ENCODE results near the gene DMC1.

DMC1 gene

DNA sequence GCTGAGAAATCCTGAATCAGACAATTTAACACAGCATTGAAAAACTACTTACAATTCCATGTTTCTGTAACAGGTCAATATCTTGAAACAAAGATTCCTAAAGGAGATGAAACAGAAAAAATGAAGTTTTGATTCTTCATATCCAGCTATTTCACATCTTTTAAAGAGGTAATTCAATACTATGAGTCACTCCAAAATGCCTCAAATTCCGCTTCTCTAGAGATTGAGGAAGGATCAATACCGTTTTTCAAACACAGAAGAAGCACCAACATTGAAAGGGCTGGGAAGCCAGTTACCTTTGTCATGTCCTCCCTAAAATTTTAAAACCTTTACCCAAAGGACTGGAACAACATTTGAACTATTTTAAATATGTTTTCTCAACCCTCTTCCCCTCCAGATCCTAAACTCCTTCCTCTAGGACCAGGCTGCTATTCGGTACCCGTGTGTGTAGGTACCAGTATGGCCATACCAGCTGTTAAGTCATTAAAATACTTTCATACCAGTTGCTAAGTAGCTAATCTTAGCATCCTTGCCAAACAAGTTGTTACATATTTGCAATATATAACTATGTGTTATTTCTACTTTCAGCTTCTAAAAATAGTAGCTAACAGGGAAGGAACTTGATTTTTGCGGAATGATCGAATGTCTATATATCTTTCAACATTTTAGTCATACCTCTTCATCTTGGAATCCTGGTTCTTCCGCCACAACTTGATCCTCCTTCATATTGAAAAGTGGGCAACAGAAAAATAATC lies 2.3 kb downstream of the DMC1 start:
- no peak for DNase-seq (ENCODE audit: low spot score)

DNA sequence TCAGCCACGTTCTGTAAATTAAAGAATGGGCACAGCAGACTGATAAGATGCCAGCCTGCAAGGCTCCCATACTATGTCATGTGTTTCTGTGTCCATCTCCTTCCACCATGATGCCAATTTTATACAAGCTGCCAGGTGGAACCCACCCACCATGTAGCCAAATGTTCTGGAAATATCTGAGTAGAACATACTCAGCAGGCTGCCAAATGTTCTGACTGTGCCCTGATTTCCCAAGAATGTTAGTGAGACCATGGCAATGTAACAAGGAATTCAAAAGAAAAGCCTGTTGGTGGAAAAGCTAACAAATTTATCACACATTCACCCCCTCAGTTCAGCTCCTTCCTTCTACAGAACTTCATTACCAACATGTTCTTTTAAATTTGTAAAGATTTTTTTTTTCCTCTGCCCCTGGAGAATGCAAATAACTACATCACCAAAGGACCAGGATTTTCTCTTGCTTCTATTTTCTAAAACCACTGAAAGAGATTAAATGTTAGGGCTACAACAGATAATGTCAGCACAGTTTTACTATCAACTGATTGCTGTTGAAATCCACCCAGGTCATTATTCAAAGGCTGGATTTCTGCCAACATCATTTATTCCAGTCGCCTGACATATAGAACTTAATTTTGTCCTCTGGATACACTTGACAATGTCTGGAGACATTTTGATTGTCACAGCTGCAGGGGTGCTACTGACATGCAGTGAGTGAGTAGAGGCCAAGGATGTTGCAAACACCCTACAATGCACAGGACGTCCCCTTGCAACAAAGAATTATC lies 3.1 kb downstream of the DMC1 start:
- no peak for DNase-seq (ENCODE audit: low spot score)

DNA sequence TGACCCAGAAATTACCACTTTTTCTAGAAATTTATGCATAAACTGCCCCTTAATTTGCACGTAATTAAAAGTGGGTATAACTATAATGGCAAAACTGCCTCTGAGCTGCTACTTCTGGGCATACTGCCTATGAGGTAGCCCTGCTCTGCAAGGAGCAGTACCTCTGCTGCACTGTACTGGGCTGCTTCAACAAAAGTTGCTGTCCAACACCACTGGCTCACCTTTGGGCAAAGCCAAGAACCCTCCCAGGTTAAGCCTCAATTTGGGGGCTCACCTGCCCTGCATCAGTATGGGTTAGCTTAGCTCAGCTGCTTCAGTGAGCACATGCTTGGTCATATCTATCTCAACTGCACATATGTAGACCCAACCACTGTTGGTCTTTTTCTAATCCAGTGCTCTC lies 4.5 kb downstream of the DMC1 start:
- DNase-seq (ENCODE audit: low spot score), result no peak

DNA sequence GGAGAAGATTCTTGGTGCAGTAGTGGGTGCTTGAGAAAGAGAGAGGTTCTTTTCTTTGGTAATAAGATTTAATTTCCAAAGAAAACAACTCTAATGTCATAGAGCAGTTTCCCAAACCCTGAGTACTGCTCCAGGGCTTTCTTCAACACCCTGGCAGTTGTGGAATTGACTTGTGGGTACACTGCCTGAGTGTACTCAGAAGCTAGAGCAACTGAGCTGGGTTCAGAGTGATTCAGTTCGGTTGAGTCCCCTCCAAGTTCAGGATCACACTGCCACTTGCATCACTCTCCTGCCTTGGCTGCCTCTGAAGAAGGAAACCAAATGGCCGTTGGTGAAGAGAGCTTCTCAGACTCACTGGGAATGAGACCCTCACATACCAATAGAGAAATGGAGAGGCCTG lies 5.3 kb downstream of the DMC1 start:
- DNase-seq (ENCODE audit: low spot score), result no peak

- no peak for DNase-seq (ENCODE audit: low spot score)
These were observed 15.7 kb downstream of the DMC1 start for GRCh38 chr22:38554281-38554680.

DNA sequence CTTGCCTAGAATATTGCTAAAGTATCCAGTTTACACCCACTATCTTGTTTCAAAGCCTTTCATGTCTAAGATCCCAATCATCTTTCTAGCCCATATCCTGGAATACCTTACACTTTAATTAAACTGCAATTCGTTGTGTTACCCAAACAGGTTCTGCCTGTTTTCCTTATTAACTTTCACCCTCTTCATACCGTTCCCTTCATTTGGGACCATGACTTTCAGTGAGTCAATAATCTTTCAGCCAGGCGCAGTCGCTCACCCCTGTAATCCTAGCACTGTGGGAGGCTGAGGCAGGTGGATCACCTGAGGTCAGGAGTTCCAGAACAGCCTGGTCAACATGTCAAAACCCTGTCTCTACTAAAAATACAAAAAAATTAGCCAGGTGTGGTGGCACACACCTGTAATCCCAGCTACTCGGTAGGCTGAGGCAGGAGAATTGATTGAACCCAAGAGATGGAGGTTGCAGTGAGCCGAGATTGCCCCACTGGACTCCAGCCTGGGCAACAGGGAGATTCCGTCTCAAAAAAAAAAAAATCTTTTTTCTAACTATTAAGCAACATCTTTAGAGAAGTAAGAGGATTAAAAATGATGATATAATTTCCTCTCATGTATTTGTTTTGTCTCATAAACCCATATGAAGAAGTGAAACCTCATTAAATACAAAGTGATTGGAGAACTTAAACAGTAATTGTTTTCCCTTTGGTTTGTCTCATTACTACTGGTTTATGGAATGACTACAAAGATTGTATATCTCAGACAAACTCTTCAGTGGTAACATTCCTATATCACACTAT lies 20.7 kb downstream of the DMC1 start:
- no peak for DNase-seq (ENCODE audit: low spot score)

GRCh38 chr22:38540701-38541100 lies 29.3 kb downstream of the DMC1 start:
- no peak for DNase-seq (ENCODE audit: low spot score)

DNA sequence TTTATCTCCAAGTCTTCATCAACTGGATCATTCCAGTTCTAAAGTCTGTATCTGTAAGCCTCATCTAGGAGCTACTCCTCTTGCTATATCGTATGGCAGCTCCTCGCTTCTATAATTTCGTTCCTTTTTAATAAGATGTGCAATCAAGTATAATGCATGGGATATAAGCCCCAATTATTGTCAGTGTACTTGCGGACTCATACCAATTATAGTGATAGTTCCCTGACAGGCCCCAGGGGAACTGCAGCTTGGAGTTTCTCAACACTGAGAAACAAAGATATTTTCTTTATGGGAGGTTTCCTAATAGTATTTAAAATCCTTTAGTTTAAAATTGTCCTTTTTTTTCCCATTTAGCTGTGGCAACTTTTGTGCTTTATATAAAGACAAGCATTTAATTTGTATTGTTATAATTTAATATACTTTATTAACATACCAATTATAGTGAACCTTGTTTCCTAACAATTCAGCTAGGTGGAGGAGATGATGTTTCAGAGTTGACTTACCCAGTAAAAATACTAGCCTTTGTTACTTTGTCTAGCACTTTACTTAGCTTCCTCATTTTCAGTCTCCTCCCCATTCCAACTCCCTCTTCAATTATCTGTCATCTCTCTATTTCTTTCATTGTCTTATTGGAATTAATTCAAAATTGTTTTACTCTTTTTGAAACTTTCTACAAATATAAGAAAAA lies 38.6 kb downstream of the DMC1 start:
- no peak for DNase-seq (ENCODE audit: low spot score)

DNA sequence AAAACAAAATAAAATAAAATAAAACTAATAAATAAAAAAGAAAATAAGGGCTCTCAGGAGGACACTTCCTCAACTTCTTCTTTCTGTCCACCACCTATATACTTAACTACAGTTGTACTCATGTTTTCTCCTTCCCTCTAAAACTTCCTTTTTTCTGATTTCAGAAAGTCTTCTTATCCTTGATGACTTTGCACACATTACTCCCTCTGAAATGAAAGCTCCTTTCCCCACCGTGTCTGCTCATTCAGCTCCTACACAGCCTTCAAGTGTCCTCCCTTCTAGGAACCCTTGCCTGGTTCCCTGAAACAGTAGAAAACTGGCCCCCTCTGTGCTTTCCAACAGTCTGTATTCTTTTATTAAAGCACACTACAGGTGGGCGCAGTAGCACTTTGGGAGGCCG lies 45.6 kb downstream of the DMC1 start:
- no peak for DNase-seq (ENCODE audit: low spot score)

GRCh38 chr22:38523479-38523878 lies 46.5 kb downstream of the DMC1 start:
- DNase-seq (ENCODE audit: low spot score), result no peak

DNA sequence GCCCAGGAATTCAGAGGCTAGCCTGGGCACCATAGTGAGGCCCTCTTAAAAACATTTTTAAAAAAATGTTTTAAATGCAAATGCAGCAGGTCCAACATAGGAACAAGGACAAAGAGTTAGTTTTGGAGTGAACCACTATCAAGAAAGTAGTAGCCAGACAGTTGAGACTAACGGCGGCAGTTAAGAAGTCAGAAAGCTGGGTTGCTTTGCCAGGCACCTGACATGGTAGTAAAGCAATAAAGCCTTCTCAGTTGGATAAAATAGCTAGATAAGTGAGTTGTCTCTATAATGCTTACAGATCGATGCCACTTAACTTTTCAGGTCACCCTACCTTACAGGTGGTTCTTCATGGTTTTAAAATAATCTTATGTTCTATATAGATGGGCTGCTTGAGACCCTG lies 47.0 kb downstream of the DMC1 start:
- no peak for DNase-seq (ENCODE audit: low spot score)

GRCh38 chr22:38519453-38520250 lies 50.3 kb downstream of the DMC1 start:
- DNase-seq (ENCODE audit: low spot score), result no peak

GRCh38 chr22:38518620-38519019 lies 51.4 kb downstream of the DMC1 start:
- DNase-seq (ENCODE audit: low spot score), result no peak

DNA sequence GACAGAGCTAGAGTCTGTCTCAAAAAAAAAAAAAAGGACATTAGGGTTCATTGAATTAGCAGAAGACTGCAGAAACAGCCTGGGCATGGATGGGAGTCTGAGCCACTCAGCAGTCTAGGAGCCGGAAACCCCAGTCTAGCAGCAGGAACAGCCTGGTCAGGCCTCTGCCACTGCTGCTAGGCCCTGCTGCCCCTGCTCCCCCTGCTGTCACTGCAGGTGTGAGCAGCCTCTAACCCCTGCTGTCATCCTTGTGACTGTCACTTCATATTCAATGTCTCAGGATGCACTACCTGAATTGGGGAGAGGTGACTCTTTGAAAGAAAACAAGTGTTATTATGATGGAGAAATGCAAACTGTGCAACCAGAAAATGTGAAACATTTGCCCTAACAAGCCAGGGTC lies 56.9 kb downstream of the DMC1 start:
- no peak for DNase-seq (ENCODE audit: low spot score)

- DNase-seq (ENCODE audit: low spot score), result no peak
These were observed 59.5 kb downstream of the DMC1 start for GRCh38 chr22:38510416-38510970.

DNA sequence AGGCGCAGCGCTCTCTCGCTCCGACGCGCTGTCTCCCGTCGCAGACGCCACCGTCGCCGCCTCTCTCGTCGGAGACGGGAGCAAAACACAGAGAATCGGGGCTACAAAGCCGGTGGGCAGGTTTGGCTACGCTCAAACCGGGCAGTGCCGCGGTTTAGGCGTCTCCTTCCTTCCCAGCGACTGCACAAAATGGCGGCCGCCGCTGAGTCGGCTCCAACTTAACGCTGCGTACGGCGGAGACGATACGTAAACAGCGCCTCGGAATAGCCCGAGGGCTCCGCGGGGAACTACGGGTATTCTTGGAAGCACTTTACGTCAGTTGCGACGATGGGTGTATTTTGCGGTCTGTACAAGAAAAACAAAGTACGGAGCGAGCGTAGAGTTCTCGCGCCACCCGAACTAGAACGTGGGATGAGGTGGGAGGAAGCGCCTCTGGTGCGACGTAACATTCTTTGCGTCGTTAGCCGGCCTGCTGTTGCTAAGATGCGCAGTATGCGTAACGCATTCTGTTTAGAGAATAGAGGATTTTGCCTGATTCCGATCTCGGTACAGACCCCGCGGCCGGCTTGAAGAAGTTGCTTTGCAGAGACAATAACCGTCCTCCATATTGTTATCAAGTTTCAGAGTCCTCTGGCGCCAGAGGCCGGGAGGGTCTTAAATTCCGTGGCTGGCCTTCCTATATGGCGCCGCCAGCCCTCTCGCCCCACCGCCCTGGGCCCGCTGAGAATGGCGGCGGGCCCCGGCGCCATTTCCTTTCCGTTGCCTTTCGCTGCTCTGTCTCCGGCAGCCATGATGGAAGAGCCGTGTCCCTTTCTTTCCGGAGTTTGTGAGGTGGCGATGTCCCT lies 63.6 kb downstream of the DMC1 start, which contains the start of gene DDX17:
Gene DDX17, minus strand, starts transcription at position 194 of the 845 bp plus-strand sequence.
- peak; percentile 94 for DNase-seq (ENCODE audit: low spot score)

- peak; percentile 40 for DNase-seq (ENCODE audit: low spot score)
These were observed 64.4 kb downstream of the DMC1 start for GRCh38 chr22:38505541-38506117.

DNA sequence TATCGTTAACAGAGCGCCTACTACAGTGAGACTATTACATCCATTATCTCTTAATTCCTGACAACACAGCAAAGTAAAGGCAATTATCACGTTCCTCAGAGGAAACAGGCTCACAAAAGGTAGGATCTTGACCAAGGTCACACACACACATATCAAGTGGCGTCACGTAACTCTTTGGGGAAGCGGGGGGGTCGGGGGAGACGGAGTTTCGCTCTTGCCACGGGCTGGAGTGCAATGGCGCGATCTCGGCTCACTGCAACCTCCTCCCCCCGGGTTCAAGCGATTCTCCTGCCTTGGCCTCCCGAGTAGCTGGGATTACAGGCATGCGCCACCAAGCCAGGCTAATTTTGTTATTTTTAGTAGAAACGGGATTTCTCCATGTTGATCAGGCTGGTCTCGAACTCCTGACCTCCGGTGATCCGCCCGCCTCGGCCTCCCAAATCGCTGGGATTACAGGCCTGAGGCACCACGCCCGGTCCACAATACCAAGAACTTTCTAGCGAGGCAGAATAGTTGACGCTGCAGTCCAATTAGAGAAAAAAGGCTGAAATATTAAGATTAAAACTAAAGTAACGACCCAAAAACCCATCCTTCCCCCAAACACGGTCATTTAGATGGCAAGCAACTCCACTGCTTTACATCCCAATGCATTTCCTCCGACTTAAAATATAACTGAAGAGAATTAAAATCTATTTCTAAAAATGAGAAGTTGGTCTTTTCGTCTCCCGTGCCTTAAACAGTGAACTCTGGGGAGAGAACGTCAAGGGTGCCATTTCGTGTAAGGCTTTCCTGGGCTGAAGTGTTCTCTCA lies 65.0 kb downstream of the DMC1 start:
- peak; percentile 63 for DNase-seq (ENCODE audit: low spot score)

GRCh38 chr22:38503021-38503420 lies 67.0 kb downstream of the DMC1 start:
- DNase-seq (ENCODE audit: low spot score), result no peak

All from activated CD4-positive, alpha-beta T cell treated with anti-CD3 and anti-CD28 coated beads, Interleukin-2, Interleukin-4, amounts not matched to agents 100 ng/mL and 50 ng/mL, durations not matched to agents 16 hours and 8 hours (primary cell).